Endothelial cell of umbilical vein (primary cell): ENCODE results near the gene TEC. TPM values are rescaled to one million over a fixed set of nuclear protein-coding genes. Genes with fewer than 3 reads are reported as not detected.

ENCODE experiments used
- BruUV-seq: library from RNA; stranded (reverse); fragments of 400-500 nt; replicated peaks from 2 replicates; lab custom pipeline; 2021; lab: Mats Ljungman, UMichigan
- CTCF ChIA-PET: fragments of 300-600, 350-600 bp; sonication (Branson Sonifier 250); formaldehyde crosslinking; loops from one replicate; lab custom pipeline; 2021; ENCODE audit warnings: antibody characterized with exemption, inconsistent platforms; lab: Charles Lee
- POLR2A ChIA-PET: fragments of 300-600, 350-600 bp; sonication (Branson Sonifier 250); formaldehyde crosslinking; loops from one replicate; lab custom pipeline; 2021; ENCODE audit warnings: antibody characterized with exemption, inconsistent platforms; lab: Charles Lee
- DNase-seq: peaks from one replicate; pipeline ENCODE4 v3.0.0-alpha.2; 2011; ENCODE audit warnings: low read depth, low spot score
- FAIRE-seq: peaks from 2 replicates; lab custom pipeline; 2011; peaks lifted over from hg19 to GRCh38; lab: Jason Lieb, UNC
- H2AFZ ChIP-seq: 2 replicates; pipeline ENCODE4 v1.6.0; 2012; ENCODE audit warnings: low read depth, low read length, control low read depth, inconsistent platforms
- H3K27ac ChIP-seq: 2 replicates; pipeline ENCODE4 v1.5.1; 2011; ENCODE audit warnings: low read depth, mild to moderate bottlenecking, control low read depth, low read length, moderate library complexity; ENCODE audit not compliant: insufficient read depth
- H3K27me3 ChIP-seq, 2 experiments: 2 replicates each; pipeline versions ENCODE4 v1.6.0 to v1.6.1; 2011; ENCODE audit warnings: low read length in 2 of 2, mixed read lengths in 1 of 2; ENCODE audit not compliant: control insufficient read depth in 2 of 2, insufficient read depth in 2 of 2
- H3K36me3 ChIP-seq, 2 experiments: 2 replicates in 1 of 2; 3 replicates in 1 of 2; pipeline ENCODE4 v1.5.1; 2011; ENCODE audit warnings: low read length in 2 of 2, mild to moderate bottlenecking in 1 of 2, moderate library complexity in 1 of 2; ENCODE audit not compliant: control insufficient read depth in 2 of 2, insufficient read depth in 2 of 2; ENCODE audit errors: extremely low read depth in 1 of 2
- H3K4me1 ChIP-seq: 3 replicates; pipeline ENCODE4 v1.5.1; 2011; ENCODE audit warnings: mild to moderate bottlenecking, low read length; ENCODE audit not compliant: control insufficient read depth, insufficient read depth; ENCODE audit errors: extremely low read depth
- H3K4me2 ChIP-seq: 2 replicates; pipeline ENCODE4 v1.6.1; 2011; ENCODE audit warnings: low read length, control low read depth, mixed read lengths; ENCODE audit not compliant: insufficient read depth
- H3K4me3 ChIP-seq, 3 experiments: fragments of 200-600 bp in 1 of 3; sonication (generic), shearing (Covaris generic) in 1 of 3; replicated peaks in 1 of 3; 2 replicates each; pipeline ENCODE4 v1.5.1; 2011 to 2016; ENCODE audit warnings: control low read depth in 3 of 3, low read length in 3 of 3, mild to moderate bottlenecking in 2 of 3, inconsistent platforms in 1 of 3, low read depth in 1 of 3, moderate library complexity in 1 of 3; ENCODE audit not compliant: insufficient read depth in 1 of 3
- H3K79me2 ChIP-seq: 2 replicates; pipeline ENCODE4 v1.6.0; 2012; ENCODE audit warnings: low read length, inconsistent platforms; ENCODE audit not compliant: control insufficient read depth, insufficient read depth
- H3K9ac ChIP-seq: replicated peaks from 2 replicates; pipeline ENCODE3; 2011; ENCODE audit warnings: low read length, control low read depth; ENCODE audit not compliant: insufficient read depth; ENCODE audit errors: extremely low read depth
- H3K9me1 ChIP-seq: replicated peaks from 3 replicates; pipeline ENCODE4 v1.6.0; 2011; ENCODE audit warnings: mild to moderate bottlenecking, low read length; ENCODE audit not compliant: control insufficient read depth, insufficient read depth; ENCODE audit errors: extremely low read depth
- H3K9me3 ChIP-seq: replicated peaks from 2 replicates; pipeline ENCODE4 v1.5.1; 2012; ENCODE audit warnings: low read length, inconsistent platforms; ENCODE audit not compliant: control insufficient read depth, insufficient read depth
- H4K20me1 ChIP-seq: replicated peaks from 2 replicates; pipeline ENCODE3; 2011; ENCODE audit warnings: mild to moderate bottlenecking, low read length; ENCODE audit not compliant: control insufficient read depth, insufficient read depth; ENCODE audit errors: extremely low read depth
- EZH2 ChIP-seq: IDR thresholded peaks from 2 replicates; pipeline ENCODE4 v1.6.1; 2012; ENCODE audit warnings: borderline replicate concordance, low read depth, mild to moderate bottlenecking, moderate library complexity, low read length, inconsistent platforms; ENCODE audit not compliant: severe bottlenecking
- FOS ChIP-seq: IDR thresholded peaks from 2 replicates; pipeline ENCODE4 v1.6.1; 2011; ENCODE audit warnings: mild to moderate bottlenecking, low read length, moderate library complexity, borderline replicate concordance; ENCODE audit not compliant: insufficient read depth
- GATA2 ChIP-seq: IDR thresholded peaks from 2 replicates; pipeline ENCODE4 v1.7.0; 2011; ENCODE audit warnings: low read depth, mild to moderate bottlenecking, moderate library complexity, mixed read lengths, low read length; ENCODE audit not compliant: insufficient read length, insufficient read depth
- JUN ChIP-seq: IDR thresholded peaks from 2 replicates; pipeline ENCODE4 v1.6.1; 2011; ENCODE audit warnings: borderline replicate concordance, low read depth; ENCODE audit not compliant: insufficient read length, insufficient read depth
- MYC ChIP-seq: IDR thresholded peaks from one replicate; pipeline ENCODE4 v1.6.1; 2011; ENCODE audit warnings: mild to moderate bottlenecking, low read depth, low read length
- POLR2A ChIP-seq: IDR thresholded peaks from 2 replicates; pipeline ENCODE4 v1.6.1; 2012; ENCODE audit warnings: low read depth, mild to moderate bottlenecking, control low read depth, low read length
- POLR2AphosphoS5 ChIP-seq: IDR thresholded peaks from 2 replicates; pipeline ENCODE4 v1.6.1; 2012; ENCODE audit warnings: low read depth, mild to moderate bottlenecking, control low read depth, low read length, moderate library complexity; ENCODE audit not compliant: insufficient read depth
- dilution Hi-C: fragments of 300-500 bp; cut with MboI; formaldehyde crosslinking; loops from one replicate; pipeline ENCODE4 v1.15.0; 2019; ENCODE audit warnings: low sequenced_read_pairs; ENCODE audit not compliant: extremely low pct_ligation_motif_present
- intact Hi-C: fragments of 100-400 bp; cut with micrococcal nuclease; formaldehyde crosslinking; loops from one replicate; pipeline ENCODE4 v1.10.0; 2022
- polyA plus RNA-seq, 4 experiments: library from polyadenylated mRNA; depleted of rRNA in 3 of 4; stranded (reverse) in 3 of 4; unstranded in 1 of 4; fragments of >200 nt; gene quantifications; 2 replicates each; pipeline versions ENCODE4 v1.2.1 to v1.2.3, GENCODE V29; 2011 to 2012; ENCODE audit warnings: missing spikeins in 1 of 4
- total RNA-seq: library from RNA; stranded (reverse); gene quantifications from 2 replicates; pipeline ENCODE4 v1.2.3, GENCODE V29; 2021
- TF ChIP-seq, protein P1 (sequence below): IDR thresholded peaks from 2 replicates; pipeline ENCODE4 v1.6.1; 2011; ENCODE audit not compliant: insufficient read depth, insufficient read length
- TF ChIP-seq, protein P2 (sequence below), 2 donors: IDR thresholded peaks; 1 replicate in 1 of 2; 2 replicates in 1 of 2; pipeline ENCODE4 v1.5.1; 2011; ENCODE audit warnings: low read length in 2 of 2, mild to moderate bottlenecking in 2 of 2, moderate library complexity in 2 of 2, control low read depth in 1 of 2, inconsistent platforms in 1 of 2, low read depth in 1 of 2; ENCODE audit not compliant: insufficient read depth in 1 of 2; ENCODE audit errors: extremely low read depth in 1 of 2

The TEC gene
- total and polyA plus RNA-seq, 2 donors (not counting 3 experiments of a cell fraction or from before 2014, with no cell fraction given): 0.08 to 0.86 TPM

DNA sequence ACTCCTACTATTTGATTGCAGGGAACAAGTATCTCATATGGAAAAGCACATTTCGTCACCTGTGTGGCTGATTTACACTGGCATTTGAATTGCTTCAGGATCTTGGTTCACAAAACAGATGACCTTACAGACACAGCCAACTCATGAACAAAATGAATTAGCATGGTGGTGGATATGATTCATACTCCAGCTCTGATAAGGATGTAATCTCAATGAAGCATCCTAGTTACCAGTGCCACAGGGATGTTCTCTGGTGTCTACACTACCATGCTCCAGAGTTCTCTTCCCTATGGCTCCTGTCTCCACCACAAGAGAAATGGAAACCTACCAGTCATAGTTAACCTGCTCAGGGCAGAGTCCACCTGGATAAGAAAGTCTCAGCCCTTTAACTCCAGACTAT, 40.7 kb downstream of the TEC start:
- no peak overlapping the region for H2AFZ ChIP-seq
- H3K4me2 ChIP-seq: no peak overlapping the region
- H3K36me3 ChIP-seq: no peaks in the 10 kb centered on the region
- H3K9me3 ChIP-seq: no peaks in the 10 kb centered on the region
- H3K9ac ChIP-seq: no peak overlapping the region
- no peaks in the 10 kb centered on the region for H3K9me1 ChIP-seq
- no peak overlapping the region for H3K4me3 ChIP-seq
- no peaks in the 10 kb centered on the region for H3K4me1 ChIP-seq
- no peaks in the 10 kb centered on the region for H3K27me3 ChIP-seq
- BruUV-seq: no TSS peak
- H3K27ac ChIP-seq: no peak overlapping the region
- TF ChIP-seq POLR2A (no peak), MYC (no peak), GATA2 (no peak), JUN (no peak), FOS (no peak), EZH2 (no peak), POLR2AphosphoS5 (no peak)
- TF ChIP-seq, protein P1, sequence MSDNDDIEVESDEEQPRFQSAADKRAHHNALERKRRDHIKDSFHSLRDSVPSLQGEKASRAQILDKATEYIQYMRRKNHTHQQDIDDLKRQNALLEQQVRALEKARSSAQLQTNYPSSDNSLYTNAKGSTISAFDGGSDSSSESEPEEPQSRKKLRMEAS: no peak
- TF ChIP-seq, protein P2, sequence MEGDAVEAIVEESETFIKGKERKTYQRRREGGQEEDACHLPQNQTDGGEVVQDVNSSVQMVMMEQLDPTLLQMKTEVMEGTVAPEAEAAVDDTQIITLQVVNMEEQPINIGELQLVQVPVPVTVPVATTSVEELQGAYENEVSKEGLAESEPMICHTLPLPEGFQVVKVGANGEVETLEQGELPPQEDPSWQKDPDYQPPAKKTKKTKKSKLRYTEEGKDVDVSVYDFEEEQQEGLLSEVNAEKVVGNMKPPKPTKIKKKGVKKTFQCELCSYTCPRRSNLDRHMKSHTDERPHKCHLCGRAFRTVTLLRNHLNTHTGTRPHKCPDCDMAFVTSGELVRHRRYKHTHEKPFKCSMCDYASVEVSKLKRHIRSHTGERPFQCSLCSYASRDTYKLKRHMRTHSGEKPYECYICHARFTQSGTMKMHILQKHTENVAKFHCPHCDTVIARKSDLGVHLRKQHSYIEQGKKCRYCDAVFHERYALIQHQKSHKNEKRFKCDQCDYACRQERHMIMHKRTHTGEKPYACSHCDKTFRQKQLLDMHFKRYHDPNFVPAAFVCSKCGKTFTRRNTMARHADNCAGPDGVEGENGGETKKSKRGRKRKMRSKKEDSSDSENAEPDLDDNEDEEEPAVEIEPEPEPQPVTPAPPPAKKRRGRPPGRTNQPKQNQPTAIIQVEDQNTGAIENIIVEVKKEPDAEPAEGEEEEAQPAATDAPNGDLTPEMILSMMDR (IDR thresholded peaks at IDR 0.05; ENCODE audit: extremely low read depth in 1 of 2, insufficient read depth in 1 of 2, low read depth in 1 of 2, low read length in 2 of 2): no peak
- H4K20me1 ChIP-seq: no peaks in the 10 kb centered on the region
- intact Hi-C loops: no loop called here
- H3K79me2 ChIP-seq: no peaks in the 10 kb centered on the region
- dilution Hi-C loops: no loop called here
- POLR2A ChIA-PET: no interaction called here
- CTCF ChIA-PET: no interaction called here
- DNase-seq (no peak), FAIRE-seq (no peak)
